H9 (cell line): ENCODE data around the gene KHNYN. TPM values are rescaled to one million over a fixed set of nuclear protein-coding genes. Genes with fewer than 3 reads are reported as not detected.

Experiments used
- DNase-seq: peaks from one replicate; pipeline ENCODE4 v3.0.0-alpha.2; 2017
- H2AFZ ChIP-seq: one replicate; pipeline ENCODE4 v1.6.1; 2013; ENCODE audit warnings: mild to moderate bottlenecking, low read length, control low read depth, moderate library complexity
- H2AK5ac ChIP-seq: 2 replicates; pipeline ENCODE4 v1.6.1; 2013; ENCODE audit warnings: low read length, control low read depth, mixed read lengths; ENCODE audit not compliant: insufficient read length
- H2BK120ac ChIP-seq: one replicate; pipeline ENCODE4 v1.6.1; 2013; ENCODE audit warnings: low read depth, mild to moderate bottlenecking, low read length, control low read depth, inconsistent platforms; ENCODE audit not compliant: poor library complexity, severe bottlenecking
- H2BK12ac ChIP-seq: 2 replicates; pipeline ENCODE4 v1.6.1; 2013; ENCODE audit warnings: low read length, control low read depth, mixed read lengths, low read depth; ENCODE audit not compliant: insufficient read length
- H2BK15ac ChIP-seq: 2 replicates; pipeline ENCODE4 v1.6.1; 2013; ENCODE audit warnings: low read depth, low read length, control low read depth
- H2BK20ac ChIP-seq: one replicate; pipeline ENCODE4 v1.6.1; 2013; ENCODE audit warnings: low read depth, mild to moderate bottlenecking, low read length, control low read depth, inconsistent platforms; ENCODE audit not compliant: poor library complexity, severe bottlenecking
- H2BK5ac ChIP-seq: 2 replicates; pipeline ENCODE4 v1.6.1; 2013; ENCODE audit warnings: low read length, control low read depth, mixed read lengths; ENCODE audit not compliant: insufficient read length
- H3K14ac ChIP-seq: 2 replicates; pipeline ENCODE4 v1.6.1; 2013; ENCODE audit warnings: low read length, control low read depth; ENCODE audit not compliant: insufficient read depth
- H3K18ac ChIP-seq: 2 replicates; pipeline ENCODE4 v1.6.1; 2013; ENCODE audit warnings: low read depth, mild to moderate bottlenecking, mixed read lengths, low read length, control low read depth; ENCODE audit not compliant: insufficient read length
- H3K23ac ChIP-seq: 2 replicates; pipeline ENCODE4 v1.6.1; 2013; ENCODE audit warnings: low read length, control low read depth, mixed read lengths, low read depth; ENCODE audit not compliant: insufficient read length
- H3K23me2 ChIP-seq: 2 replicates; pipeline ENCODE4 v1.6.1; 2013; ENCODE audit warnings: low read depth, mild to moderate bottlenecking, mixed read lengths, low read length, control low read depth; ENCODE audit not compliant: insufficient read length, poor library complexity, severe bottlenecking
- H3K27ac ChIP-seq: 2 replicates; pipeline ENCODE4 v1.5.1; 2013; ENCODE audit warnings: low read length, control low read depth, mixed read lengths, low read depth; ENCODE audit not compliant: insufficient read length
- H3K27me3 ChIP-seq: 2 replicates; pipeline ENCODE4 v1.6.1; 2013; ENCODE audit warnings: low read length, control low read depth, inconsistent platforms; ENCODE audit not compliant: insufficient read depth
- H3K4ac ChIP-seq: 2 replicates; pipeline ENCODE4 v1.6.1; 2013; ENCODE audit warnings: low read depth, mild to moderate bottlenecking, control low read depth, inconsistent platforms, low read length, moderate library complexity
- H3K4me1 ChIP-seq: 2 replicates; pipeline ENCODE4 v1.6.1; 2013; ENCODE audit warnings: low read length, control low read depth, inconsistent platforms; ENCODE audit not compliant: insufficient read depth
- H3K4me2 ChIP-seq: 2 replicates; pipeline ENCODE4 v1.6.1; 2013; ENCODE audit warnings: low read length, control low read depth, mixed read lengths; ENCODE audit not compliant: insufficient read length, insufficient read depth
- H3K56ac ChIP-seq: 2 replicates; pipeline ENCODE4 v1.6.1; 2013; ENCODE audit warnings: low read depth, mild to moderate bottlenecking, mixed read lengths, low read length, control low read depth; ENCODE audit not compliant: insufficient read length
- H3K79me1 ChIP-seq: 2 replicates; pipeline ENCODE4 v1.6.1; 2013; ENCODE audit warnings: low read depth, mild to moderate bottlenecking, moderate library complexity, low read length, control low read depth, inconsistent platforms; ENCODE audit not compliant: insufficient read depth, poor library complexity, severe bottlenecking
- H3K79me2 ChIP-seq: 2 replicates; pipeline ENCODE4 v1.6.1; 2013; ENCODE audit warnings: low read length, control low read depth, inconsistent platforms; ENCODE audit not compliant: insufficient read depth
- H3K9ac ChIP-seq: 2 replicates; pipeline ENCODE4 v1.6.1; 2013; ENCODE audit warnings: low read length, control low read depth, mixed read lengths; ENCODE audit not compliant: insufficient read length; ENCODE audit errors: extremely low read depth
- H3K9me3 ChIP-seq: one replicate; pipeline ENCODE4 v1.6.1; 2013; ENCODE audit warnings: low read depth, low read length, inconsistent platforms; ENCODE audit not compliant: control insufficient read depth
- H3T11ph ChIP-seq: one replicate; pipeline ENCODE4 v1.6.1; 2013; ENCODE audit warnings: mild to moderate bottlenecking, low read length, control low read depth, inconsistent platforms
- H4K20me1 ChIP-seq: one replicate; pipeline ENCODE4 v1.6.1; 2013; ENCODE audit not compliant: control insufficient read depth, insufficient read length, insufficient read depth
- H4K5ac ChIP-seq: 2 replicates; pipeline ENCODE4 v1.6.1; 2013; ENCODE audit warnings: low read depth, mild to moderate bottlenecking, mixed read lengths, low read length, control low read depth; ENCODE audit not compliant: insufficient read length
- H4K8ac ChIP-seq: replicated peaks from 2 replicates; pipeline ENCODE4 v1.6.1; 2013; ENCODE audit warnings: low read length, control low read depth, mixed read lengths, low read depth; ENCODE audit not compliant: insufficient read length
- H4K91ac ChIP-seq: 2 replicates; pipeline ENCODE4 v1.6.1; 2013; ENCODE audit warnings: low read depth, mild to moderate bottlenecking, moderate library complexity, mixed read lengths, low read length, control low read depth; ENCODE audit not compliant: insufficient read length
- H3K27ac Mint-ChIP-seq, 3 experiments: 2 replicates in 2 of 3; 3 replicates in 1 of 3; pipeline ENCODE4 v1.8.0; 2020 to 2021; ENCODE audit warnings: mixed read lengths in 3 of 3, mild to moderate bottlenecking in 1 of 3, moderate library complexity in 1 of 3
- H3K27me3 Mint-ChIP-seq: 2 replicates; pipeline ENCODE4 v1.8.0; 2021; ENCODE audit warnings: low read depth, mild to moderate bottlenecking, moderate library complexity, mixed read lengths
- H3K36me3 Mint-ChIP-seq, 3 experiments: 2 replicates in 2 of 3; 3 replicates in 1 of 3; pipeline ENCODE4 v1.8.0; 2020 to 2021; ENCODE audit warnings: low read depth in 3 of 3, mixed read lengths in 3 of 3; ENCODE audit not compliant: insufficient read depth in 1 of 3
- H3K4me1 Mint-ChIP-seq, 2 experiments: 2 replicates each; pipeline ENCODE4 v1.8.0; 2020; ENCODE audit warnings: mixed read lengths in 2 of 2
- H3K4me3 Mint-ChIP-seq, 2 experiments: 2 replicates in 1 of 2; 3 replicates in 1 of 2; pipeline ENCODE4 v1.8.0; 2020 to 2021; ENCODE audit warnings: mild to moderate bottlenecking in 2 of 2, mixed read lengths in 2 of 2, moderate library complexity in 1 of 2
- H3K9me3 Mint-ChIP-seq, 2 experiments: 2 replicates in 1 of 2; 3 replicates in 1 of 2; pipeline ENCODE4 v1.8.0; 2020; ENCODE audit warnings: mild to moderate bottlenecking in 2 of 2, mixed read lengths in 2 of 2, moderate library complexity in 1 of 2
- WGBS: extraction: QIAGEN DNeasy Blood & Tissue Kit; methylation state at CpG from one replicate; pipeline ENCODE4 v1.1.7; 2013; ENCODE audit warnings: missing lambda C conversion rate, low lambda C conversion rate, mixed read lengths; ENCODE audit not compliant: insufficient read length; ENCODE audit errors: extremely low coverage; 5-methylcytosine and 5-hydroxymethylcytosine counted together
- total RNA-seq: library from RNA; stranded (reverse); gene quantifications from 2 replicates; pipeline ENCODE4 v1.2.1, GENCODE V29; 2021
- TF ChIP-seq, protein P1 (sequence below): fragments of 200-600 bp; sonication (generic); conservative IDR thresholded peaks from 3 replicates; pipeline ENCODE4 v1.8.0; 2021; ENCODE audit warnings: antibody characterized with exemption, mild to moderate bottlenecking

The KHNYN gene
- total RNA-seq, 1 experiment from 2014 or later: 30.0 TPM

DNA sequence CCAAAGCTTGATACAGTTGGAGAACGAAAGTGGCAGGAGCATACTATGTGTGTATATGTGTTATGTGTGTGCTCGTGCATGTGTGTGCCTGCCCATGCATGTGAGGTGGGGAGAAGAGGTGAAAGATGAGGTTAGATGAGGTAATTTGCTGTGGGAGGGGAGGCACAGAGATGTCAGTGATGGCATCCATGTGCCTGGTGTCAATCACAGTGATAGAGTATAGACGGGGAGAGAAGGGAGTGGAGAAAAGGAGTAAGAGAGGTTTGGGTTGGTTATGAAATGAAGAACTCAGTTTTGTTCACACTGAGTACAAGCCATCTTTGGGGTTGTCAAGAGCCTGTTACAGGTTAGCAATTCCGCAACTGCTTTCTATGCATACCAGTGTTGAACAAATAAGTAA lies 45.6 kb upstream of the KHNYN start:
- no peak overlapping the region for H3K4me2 ChIP-seq
- H3K27me3 ChIP-seq: no peaks in the 10 kb centered on the region
- H3K9ac ChIP-seq: no peak overlapping the region
- peaks cover 3% of the 10 kb centered on the region; the same call in 1 of the 2 replicates for H3K4me1 ChIP-seq
- H2BK120ac ChIP-seq: no peak overlapping the region
- no peak overlapping the region for H3K4me3 Mint-ChIP-seq
- 100% methylated on average over 1 of the region's 4 CpGs for WGBS
- peaks cover 21% of the 10 kb centered on the region in 2 experiments for H3K4me1 Mint-ChIP-seq
- no peak overlapping the region for H2AFZ ChIP-seq
- H3T11ph ChIP-seq: no peak overlapping the region
- no peak overlapping the region for H4K5ac ChIP-seq
- H2AK5ac ChIP-seq: no peak overlapping the region
- no peak overlapping the region for H4K8ac ChIP-seq
- H4K20me1 ChIP-seq: no peaks in the 10 kb centered on the region
- no peak overlapping the region for H2BK15ac ChIP-seq
- no peaks in the 10 kb centered on the region for H3K9me3 Mint-ChIP-seq
- no peaks in the 10 kb centered on the region for H3K23me2 ChIP-seq
- H2BK5ac ChIP-seq: no peak overlapping the region
- H4K91ac ChIP-seq: no peak overlapping the region
- peaks cover 0 to 1% (median 0%) of the 10 kb centered on the region in 3 experiments; a peak in 2 of 7 replicates for H3K36me3 Mint-ChIP-seq
- TF ChIP-seq, protein P1, sequence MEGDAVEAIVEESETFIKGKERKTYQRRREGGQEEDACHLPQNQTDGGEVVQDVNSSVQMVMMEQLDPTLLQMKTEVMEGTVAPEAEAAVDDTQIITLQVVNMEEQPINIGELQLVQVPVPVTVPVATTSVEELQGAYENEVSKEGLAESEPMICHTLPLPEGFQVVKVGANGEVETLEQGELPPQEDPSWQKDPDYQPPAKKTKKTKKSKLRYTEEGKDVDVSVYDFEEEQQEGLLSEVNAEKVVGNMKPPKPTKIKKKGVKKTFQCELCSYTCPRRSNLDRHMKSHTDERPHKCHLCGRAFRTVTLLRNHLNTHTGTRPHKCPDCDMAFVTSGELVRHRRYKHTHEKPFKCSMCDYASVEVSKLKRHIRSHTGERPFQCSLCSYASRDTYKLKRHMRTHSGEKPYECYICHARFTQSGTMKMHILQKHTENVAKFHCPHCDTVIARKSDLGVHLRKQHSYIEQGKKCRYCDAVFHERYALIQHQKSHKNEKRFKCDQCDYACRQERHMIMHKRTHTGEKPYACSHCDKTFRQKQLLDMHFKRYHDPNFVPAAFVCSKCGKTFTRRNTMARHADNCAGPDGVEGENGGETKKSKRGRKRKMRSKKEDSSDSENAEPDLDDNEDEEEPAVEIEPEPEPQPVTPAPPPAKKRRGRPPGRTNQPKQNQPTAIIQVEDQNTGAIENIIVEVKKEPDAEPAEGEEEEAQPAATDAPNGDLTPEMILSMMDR: no peak
- H3K27ac ChIP-seq: no peak overlapping the region
- no peaks in the 10 kb centered on the region; the same call in 1 of the 2 replicates for H3K79me2 ChIP-seq
- H3K9me3 ChIP-seq: no peaks in the 10 kb centered on the region
- no peak overlapping the region for H3K27ac Mint-ChIP-seq
- no peak overlapping the region for H3K18ac ChIP-seq
- no peak overlapping the region for H3K4ac ChIP-seq
- H3K14ac ChIP-seq: no peak overlapping the region
- no peak overlapping the region for H2BK12ac ChIP-seq
- DNase-seq: no peak
- H3K27me3 Mint-ChIP-seq: peaks cover 4% of the 10 kb centered on the region
- no peaks in the 10 kb centered on the region for H3K79me1 ChIP-seq
- no peak overlapping the region for H3K23ac ChIP-seq
- H2BK20ac ChIP-seq: no peak overlapping the region
- no peak overlapping the region for H3K56ac ChIP-seq
